KOPT-K1 (cell line): ENCODE data around the gene LIPG.
"Not testable (repeated sequence)": the region's sequence is repeated elsewhere in the genome, so short reads cannot be mapped to it uniquely, and the experiment has no call there.

ENCODE experiments used
- H3K27ac ChIP-seq: fragments of 200-600 bp; sonication (generic); 2 replicates; pipeline ENCODE4 v1.5.1; 2016; ENCODE audit warnings: antibody characterized with exemption, mild to moderate bottlenecking, low read depth, low read length; ENCODE audit not compliant: poor library complexity, severe bottlenecking
- H3K36me3 ChIP-seq: fragments of 200-600 bp; sonication (generic); 2 replicates; pipeline ENCODE4 v1.5.1; 2017; ENCODE audit warnings: antibody characterized with exemption, mild to moderate bottlenecking, low read length, moderate library complexity; ENCODE audit not compliant: insufficient read depth
- H3K9me3 ChIP-seq: fragments of 200-600 bp; sonication (generic); 2 replicates; pipeline ENCODE4 v1.5.1; 2017; ENCODE audit warnings: antibody characterized with exemption, low read length, mild to moderate bottlenecking; ENCODE audit not compliant: insufficient read depth, poor library complexity, severe bottlenecking

Gene LIPG

DNA sequence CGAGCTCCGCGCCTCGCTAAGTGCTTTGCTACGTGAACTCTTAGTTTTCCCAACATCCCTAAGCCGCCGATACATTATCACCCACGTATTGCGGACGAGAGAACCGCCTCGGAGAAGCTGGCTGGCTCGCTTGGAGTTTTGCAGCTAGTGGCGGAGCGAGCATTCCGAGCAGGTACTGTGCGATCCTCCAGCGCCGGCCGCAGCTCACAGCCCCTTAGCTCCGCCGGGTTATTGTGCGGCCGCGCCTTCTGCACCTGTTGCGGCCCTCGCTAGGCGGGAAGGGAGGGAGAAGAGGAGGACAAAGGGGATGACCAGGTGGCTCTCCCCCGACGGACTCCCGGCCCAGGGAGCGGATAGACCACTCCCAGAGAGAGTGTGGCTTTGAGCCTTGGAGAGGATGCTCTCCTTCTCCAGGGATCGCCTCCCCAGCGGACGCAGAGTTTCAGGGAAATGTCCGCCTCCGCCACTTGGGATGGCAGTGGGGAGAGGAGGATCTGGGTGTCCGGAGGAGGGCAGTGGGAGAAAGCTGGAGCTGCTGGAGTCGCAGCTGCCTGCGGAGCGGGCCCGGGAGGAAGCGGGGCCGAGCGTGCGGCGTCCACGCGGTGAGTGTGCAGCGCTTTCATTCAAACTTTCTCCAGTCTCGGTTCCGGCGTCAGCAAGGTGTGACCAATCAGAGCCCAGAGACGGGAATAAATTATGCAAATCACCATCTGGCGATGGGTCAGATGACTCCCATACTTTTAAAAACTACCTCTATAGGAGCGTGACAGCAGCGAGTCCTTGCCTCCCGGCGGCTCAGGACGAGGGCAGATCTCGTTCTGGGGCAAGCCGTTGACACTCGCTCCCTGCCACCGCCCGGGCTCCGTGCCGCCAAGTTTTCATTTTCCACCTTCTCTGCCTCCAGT, at the start of gene LIPG:
Gene LIPG (plus strand): TSS at position 769 of the 905 bp plus-strand sequence. CDS start 252 bp downstream, outside the sequence.
- Histone ChIP-seq H3K36me3 (no peaks in the 10 kb centered on the region), H3K9me3 (no peaks in the 10 kb centered on the region), H3K27ac (no peak within 1 kb of the TSS)

DNA sequence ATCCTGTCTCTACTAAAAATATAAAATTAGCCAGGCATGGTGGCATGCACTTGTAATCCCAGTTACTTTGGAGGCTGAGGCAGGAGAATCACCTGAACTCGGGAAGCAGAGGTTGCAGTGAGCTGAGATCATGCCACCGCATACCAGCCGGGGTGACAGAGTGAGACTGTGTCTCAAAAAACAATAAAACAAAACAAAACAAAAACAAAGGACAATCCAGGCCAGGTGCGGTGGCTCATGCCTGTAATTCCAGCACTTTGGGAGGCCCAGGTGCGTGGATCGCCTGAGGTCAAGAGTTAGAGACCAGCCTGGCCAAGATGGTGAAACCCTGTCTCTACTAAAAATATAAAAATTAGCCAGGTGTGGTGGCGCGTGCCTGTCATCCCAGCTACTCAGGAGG, 49.0 kb upstream of the LIPG start:
- not testable (repeated sequence) for H3K27ac ChIP-seq, H3K9me3 ChIP-seq, H3K36me3 ChIP-seq

DNA sequence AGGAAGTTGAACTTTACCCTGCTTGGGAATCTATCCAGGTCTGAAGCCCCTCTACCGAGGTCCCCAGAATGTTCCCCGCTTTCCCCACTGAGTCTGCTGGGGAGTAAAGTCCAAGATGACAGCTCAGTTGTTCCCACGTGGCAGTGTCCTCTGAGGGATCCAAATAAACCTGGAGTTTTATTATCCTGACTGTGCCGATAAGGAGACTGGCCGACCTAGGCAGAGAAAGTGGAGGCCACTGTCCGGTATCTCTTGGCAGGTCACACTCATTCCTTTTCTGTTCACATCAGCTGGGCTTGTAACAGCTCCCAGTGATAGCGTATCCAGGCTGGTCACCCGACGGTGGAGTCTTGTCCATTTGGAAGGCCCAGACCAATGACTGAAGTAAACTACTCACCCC, 47.3 kb upstream of the LIPG start:
- no peaks in the 10 kb centered on the region for H3K9me3 ChIP-seq
- H3K27ac ChIP-seq: no peak overlapping the region
- no peaks in the 10 kb centered on the region for H3K36me3 ChIP-seq

GRCh38 chr18:49515003-49515402, 46.9 kb upstream of the LIPG start:
- not testable (repeated sequence) for H3K36me3 ChIP-seq, H3K9me3 ChIP-seq, H3K27ac ChIP-seq

DNA sequence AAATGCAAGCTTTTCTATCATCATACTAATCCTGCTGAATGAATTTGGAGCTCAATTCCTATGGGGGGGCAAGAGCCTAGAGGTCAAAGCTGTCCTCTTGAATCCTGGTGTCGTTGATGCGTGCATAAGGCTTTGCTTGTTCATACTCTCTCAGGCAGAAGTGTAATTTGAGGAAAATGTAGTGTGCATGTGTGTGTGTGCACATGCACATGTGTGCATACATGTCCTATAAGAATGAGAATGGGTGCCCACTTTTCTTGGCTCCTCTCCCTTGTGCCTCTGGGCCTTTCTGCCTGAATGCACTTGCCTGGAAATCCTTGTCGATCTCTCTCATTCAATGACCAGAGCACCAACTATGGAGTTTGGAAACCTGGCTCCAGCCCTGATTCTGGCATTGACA, 46.3 kb upstream of the LIPG start:
- H3K36me3 ChIP-seq: no peaks in the 10 kb centered on the region
- H3K9me3 ChIP-seq: no peaks in the 10 kb centered on the region
- H3K27ac ChIP-seq: no peak overlapping the region

GRCh38 chr18:49517483-49517882, 44.4 kb upstream of the LIPG start:
- H3K9me3 ChIP-seq: no peaks in the 10 kb centered on the region
- H3K27ac ChIP-seq: no peak overlapping the region
- no peaks in the 10 kb centered on the region for H3K36me3 ChIP-seq

- no peak overlapping the region for H3K27ac ChIP-seq
- H3K36me3 ChIP-seq: no peaks in the 10 kb centered on the region
- no peaks in the 10 kb centered on the region for H3K9me3 ChIP-seq
These were observed 42.5 kb upstream of the LIPG start for GRCh38 chr18:49519101-49519971.

DNA sequence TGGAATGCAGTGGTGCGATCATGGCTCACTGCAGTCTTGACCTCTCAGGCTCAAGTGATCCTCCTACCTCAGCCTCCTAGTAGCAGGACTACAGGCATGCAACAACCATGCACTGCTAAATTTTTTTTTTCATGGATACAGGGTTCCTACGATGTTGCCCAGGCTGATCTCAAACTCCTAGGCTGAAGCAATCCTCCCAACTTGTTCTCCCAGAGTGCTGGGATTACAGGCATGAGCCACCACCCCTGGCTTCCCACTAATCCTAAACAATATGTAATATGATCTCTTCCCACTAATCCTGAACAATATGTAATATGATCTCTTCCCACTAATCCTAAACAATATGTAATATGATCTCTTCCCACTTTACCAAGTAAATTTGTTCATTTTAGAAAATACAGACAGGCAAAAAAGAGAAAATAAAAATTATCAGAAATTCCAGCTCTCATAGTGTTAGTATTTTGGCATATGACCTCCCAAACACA, 41.2 kb upstream of the LIPG start:
- Histone ChIP-seq H3K36me3 (no peaks in the 10 kb centered on the region), H3K9me3 (no peaks in the 10 kb centered on the region), H3K27ac (no peak overlapping the region)

DNA sequence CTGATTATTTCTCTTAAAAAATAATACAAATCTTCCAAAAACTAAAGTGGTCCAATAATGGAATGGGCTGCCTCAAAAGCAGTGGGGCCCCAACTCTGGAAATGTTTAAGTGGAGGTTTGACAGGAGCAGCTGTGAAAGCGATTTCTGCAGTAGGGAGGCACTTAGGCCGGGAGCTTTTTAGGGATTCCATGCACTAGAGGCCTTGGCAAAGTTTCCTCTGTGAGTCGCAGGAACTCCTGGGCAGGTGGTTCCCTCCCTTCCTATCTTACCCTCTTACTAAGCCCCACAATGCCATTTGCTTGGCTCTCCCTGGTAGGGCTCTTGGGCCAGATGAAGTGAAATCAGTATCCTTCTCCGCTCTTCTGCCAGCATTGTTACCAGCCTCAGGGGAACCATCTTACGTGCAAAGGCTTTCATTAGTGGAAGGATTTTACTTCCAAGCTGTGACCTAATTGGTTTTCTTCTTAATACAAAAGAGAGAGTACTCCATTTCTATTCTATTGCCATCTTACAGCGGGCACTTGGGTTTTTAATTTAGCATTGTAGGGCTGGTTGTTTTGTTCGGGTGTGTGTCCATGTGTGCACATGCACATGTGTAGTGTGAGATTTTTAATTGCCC, 40.5 kb upstream of the LIPG start:
- Histone ChIP-seq H3K36me3 (no peaks in the 10 kb centered on the region), H3K9me3 (no peaks in the 10 kb centered on the region), H3K27ac (no peak overlapping the region)

GRCh38 chr18:49523580-49524093, 38.2 kb upstream of the LIPG start:
- not testable (repeated sequence) for H3K36me3 ChIP-seq

DNA sequence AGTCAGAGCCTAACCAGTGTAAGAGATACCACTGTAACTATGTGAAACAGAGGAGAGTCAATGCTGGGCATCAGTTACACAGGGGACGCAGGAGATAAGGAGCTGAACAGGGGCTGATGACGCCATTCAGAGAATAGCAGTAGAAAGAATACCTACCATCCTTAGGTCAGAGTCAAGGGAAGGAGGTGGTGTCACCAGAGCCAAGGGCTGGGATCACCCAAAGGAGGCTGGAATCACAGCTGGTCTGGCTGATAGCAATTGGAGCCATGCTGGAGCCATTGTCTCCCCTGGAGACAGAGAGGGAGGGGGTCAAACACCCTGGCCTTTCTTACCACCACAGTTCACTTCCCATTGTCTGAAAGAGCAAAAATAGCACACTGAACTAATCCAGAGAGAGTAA, 37.5 kb upstream of the LIPG start:
- no peaks in the 10 kb centered on the region for H3K9me3 ChIP-seq
- H3K36me3 ChIP-seq: no peaks in the 10 kb centered on the region
- no peak overlapping the region for H3K27ac ChIP-seq

More at GRCh38 chr18:49523580-49524093, 38.2 kb upstream of the LIPG start:
- H3K9me3 ChIP-seq, H3K27ac ChIP-seq: not testable (repeated sequence)

DNA sequence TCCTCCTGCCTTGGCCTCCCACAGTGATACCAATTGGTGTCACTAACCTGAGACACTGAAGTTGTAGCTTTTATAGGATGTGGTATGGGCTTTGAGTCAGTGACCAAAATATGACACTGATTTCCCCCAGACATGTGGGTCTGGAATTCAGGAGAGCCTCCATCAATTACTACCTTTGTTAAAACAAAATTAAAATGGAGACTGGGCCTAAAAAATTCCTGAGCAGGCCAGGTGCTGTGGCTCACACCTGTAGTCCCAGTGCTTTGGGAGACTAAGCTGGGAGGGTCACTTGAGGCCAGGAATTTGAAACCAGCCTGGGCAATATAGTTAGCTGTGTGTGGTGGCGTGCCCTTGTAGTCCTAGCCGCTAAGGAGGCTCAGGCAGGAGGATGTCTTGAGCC, 36.9 kb upstream of the LIPG start:
- H3K36me3 ChIP-seq: no peaks in the 10 kb centered on the region
- H3K9me3 ChIP-seq: peaks cover 2% of the 10 kb centered on the region
- no peak overlapping the region for H3K27ac ChIP-seq

DNA sequence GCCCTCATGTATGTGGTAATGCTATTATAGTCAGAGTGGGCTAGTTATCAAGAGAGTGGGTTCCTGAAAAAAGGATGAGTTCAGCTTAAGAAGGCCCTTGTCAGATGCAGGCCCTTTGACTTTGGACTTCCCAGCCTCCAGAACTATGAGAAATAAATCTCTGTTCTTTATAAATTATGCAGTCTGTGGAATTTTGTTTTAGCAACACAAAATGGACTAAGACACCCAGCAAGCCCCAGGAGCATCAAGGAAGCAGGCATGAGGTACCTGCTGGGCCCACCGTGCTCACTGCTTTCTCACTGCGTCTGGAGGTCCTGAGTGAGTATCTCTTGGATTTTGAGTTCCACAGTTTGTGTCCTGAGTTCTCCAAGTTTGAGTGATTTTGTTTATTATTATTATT, 35.9 kb upstream of the LIPG start:
- Histone ChIP-seq H3K27ac (no peak overlapping the region), H3K36me3 (no peaks in the 10 kb centered on the region)

GRCh38 chr18:49527631-49528327, 34.1 kb upstream of the LIPG start:
- Histone ChIP-seq H3K9me3 (peaks cover 8% of the 10 kb centered on the region), H3K27ac (no peak overlapping the region), H3K36me3 (no peaks in the 10 kb centered on the region)

More for the DNA sequence above, 35.9 kb upstream of the LIPG start:
- H3K9me3 ChIP-seq: peaks cover 7% of the 10 kb centered on the region
